ENCODE results near the gene PHKA1.
"Not testable (repeated sequence)": the region's sequence is repeated elsewhere in the genome, so short reads cannot be mapped to it uniquely, and the experiment has no call there.

Gene PHKA1

DNA sequence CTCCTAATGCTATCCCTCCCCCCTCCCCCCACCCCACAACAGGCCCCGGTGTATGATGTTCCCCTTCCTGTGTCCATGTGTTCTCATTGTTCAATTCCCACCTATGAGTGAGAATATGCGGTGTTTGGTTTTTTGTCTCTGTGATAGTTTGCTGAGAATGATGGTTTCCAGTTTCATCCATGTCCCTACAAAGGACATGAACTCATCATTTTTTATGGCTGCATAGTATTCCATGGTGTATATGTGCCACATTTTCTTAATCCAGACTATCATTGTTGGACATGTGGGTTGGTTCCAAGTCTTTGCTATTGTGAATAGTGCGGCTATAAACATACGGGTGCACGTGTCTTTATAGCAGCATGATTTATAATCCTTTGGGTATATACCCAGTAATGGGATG is 44.6 kb downstream of the PHKA1 start:
- not testable (repeated sequence) for DNase-seq

DNA sequence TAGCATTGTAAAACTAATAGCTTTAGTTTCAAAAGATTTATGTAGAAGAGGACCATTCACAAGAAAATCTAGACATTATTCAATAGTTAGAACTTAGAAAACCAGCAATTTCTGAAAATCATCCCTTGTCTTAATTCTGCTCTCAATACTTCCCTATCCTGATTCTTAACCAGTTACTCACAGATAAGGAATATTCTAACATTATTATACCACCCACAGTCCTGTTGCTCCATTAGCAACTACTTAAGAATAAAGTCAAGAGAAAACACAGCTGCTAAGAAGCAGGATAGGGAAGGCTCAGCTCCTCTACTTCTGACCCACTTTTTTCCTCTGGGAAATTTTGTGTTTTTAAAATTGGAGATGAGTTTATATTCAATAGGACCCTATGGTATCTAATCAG is 47.7 kb downstream of the PHKA1 start:
- no peak for DNase-seq

- no peak for DNase-seq
Observed at GRCh38 chrX:72663737-72664136, 50.4 kb downstream of the PHKA1 start.

DNA sequence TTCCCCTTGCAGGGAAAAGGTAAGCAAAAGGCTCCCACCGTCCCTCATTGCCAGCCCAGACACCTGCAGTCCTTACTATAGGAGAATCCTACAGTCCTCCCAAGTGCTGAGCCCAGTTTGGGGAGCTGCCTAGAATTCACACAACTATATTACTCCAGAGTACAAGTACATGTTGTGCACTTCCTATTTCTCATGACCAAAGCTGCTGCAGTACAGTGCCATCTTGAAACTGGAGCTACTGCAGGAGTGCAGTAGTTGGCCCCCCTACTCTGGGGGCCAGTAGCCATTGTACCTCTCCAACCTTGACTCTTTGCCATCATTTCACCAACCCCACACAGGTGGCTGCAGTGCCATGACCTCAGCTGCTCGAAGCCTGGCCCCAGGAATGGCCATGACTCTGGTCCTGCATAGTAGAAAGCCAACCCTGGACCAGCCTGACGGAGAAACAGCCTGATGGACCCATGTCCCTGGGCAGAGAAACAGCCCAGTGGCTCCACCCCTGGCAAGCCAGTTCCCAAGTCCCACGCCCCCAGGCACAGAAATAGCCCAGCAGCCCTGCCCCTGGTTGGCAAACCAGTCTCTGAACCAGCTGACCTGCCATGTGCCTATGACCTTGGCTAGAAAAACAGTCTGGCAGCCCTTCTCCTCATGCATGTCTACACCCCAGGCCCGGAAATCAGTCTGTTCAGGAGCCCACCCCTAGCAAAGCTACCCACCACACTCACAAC is 51.9 kb downstream of the PHKA1 start:
- no peak for DNase-seq

- DNase-seq: no peak
Observed at GRCh38 chrX:72659723-72660122, 54.4 kb downstream of the PHKA1 start.

GRCh38 chrX:72652082-72652481 is 62.0 kb downstream of the PHKA1 start:
- peak in 24 of 58 donors; percentile 0 to 40 (median 2) for DNase-seq

- peak in 2 of 58 donors; percentile 0 to 1 for DNase-seq
Observed at GRCh38 chrX:72644946-72645345, 69.2 kb downstream of the PHKA1 start.

GRCh38 chrX:72641611-72642010 is 72.5 kb downstream of the PHKA1 start:
- DNase-seq: no peak

DNA sequence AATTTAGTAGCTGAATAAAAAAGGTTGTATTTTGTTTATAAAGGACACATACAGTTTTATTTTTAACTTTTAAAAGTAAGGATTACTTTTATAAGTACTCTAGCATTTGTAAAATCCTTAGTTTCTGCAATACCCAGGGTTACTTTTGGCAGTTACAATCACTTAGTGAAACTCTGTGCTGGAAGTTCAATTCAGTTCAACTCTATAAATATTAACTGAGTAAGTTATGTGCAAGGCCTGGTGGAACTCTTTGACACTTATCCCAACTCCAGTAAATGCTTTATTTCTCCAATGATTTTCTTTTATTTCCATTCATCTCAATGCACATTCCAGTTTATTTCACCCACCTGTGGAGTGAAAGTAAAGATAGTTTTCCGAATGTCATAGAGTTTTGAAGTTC is 78.2 kb downstream of the PHKA1 start:
- no peak for DNase-seq

DNA sequence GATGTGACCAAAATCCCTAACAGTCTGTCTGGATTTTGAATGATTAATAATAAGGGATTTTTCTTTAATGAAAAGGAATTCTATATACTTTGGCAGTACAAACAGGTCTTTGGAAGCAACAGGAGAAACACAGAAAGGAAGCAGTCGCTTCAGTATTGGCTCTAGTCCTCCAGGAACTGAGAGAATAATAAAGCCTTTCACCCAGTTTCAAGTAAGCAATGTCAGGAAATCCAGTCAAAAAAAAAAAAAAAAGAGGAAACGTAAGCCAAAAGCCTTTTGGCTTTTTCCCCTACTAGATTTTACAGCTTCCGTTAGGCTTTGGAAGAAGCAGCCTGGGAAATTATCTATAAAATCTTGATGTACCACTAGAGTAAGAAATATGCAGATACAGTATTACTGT is 79.8 kb downstream of the PHKA1 start:
- peak in 1 of 58 donors; percentile 2 for DNase-seq

GRCh38 chrX:72630185-72630584 is 83.9 kb downstream of the PHKA1 start:
- no peak for DNase-seq

DNA sequence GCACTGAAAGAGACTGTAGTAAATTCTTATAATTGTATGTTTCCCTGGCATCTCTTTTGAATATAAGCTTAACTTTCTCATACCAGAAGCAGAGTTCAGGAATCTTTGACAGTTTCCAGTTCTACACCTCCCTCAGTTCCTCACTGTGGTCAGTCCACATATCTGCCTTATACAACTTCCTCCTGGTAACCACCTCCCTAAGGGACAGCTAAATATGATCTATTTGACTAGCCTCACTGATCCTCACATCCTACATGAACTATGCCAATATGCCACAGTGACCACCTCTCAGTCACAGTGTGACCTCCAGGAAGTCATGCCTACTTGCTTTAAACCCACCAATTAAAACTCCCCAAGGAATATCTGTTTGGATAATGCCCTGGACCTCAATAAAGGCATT is 89.9 kb downstream of the PHKA1 start:
- no peak for DNase-seq

GRCh38 chrX:72621625-72622485 is 92.3 kb downstream of the PHKA1 start:
- DNase-seq: no peak

- no peak for DNase-seq
Observed at GRCh38 chrX:72621163-72621562, 92.9 kb downstream of the PHKA1 start.

DNA sequence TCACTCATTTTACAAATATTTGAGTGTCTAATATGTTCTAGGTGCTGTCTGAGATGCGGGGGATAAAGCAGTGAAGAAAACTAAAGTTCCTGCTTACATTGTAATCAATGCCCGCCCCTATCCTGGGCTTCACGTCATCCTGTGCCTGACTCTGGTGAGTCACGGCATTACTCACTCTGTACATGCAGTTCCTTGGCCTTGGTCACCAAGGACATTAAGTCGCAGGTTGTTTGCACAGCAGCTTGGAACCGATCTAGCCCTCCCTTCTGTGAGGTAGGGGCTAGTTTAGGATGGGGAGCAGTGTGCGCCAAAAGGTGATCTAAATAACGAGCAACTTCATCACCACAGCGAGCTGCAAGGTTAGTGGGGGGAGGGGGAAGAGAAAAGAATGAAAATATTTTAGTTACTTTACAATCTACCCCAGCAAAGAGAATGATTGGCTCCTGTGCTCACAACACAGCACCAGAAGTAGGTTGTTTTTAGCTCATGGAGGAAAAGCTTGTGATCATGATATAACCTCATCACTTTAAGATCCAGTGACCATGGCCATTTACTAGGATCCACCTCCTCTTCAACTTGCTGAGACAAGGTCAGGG is 93.5 kb downstream of the PHKA1 start:
- DNase-seq: no peak

- no peak for DNase-seq
Observed at GRCh38 chrX:72609313-72609712, 104.8 kb downstream of the PHKA1 start.

GRCh38 chrX:72604705-72605104 is 109.4 kb downstream of the PHKA1 start:
- DNase-seq: no peak

- DNase-seq: no peak
Observed at GRCh38 chrX:72604112-72604511, 110.0 kb downstream of the PHKA1 start.

GRCh38 chrX:72591038-72591437 is 123.1 kb downstream of the PHKA1 start:
- not testable (repeated sequence) for DNase-seq

DNA sequence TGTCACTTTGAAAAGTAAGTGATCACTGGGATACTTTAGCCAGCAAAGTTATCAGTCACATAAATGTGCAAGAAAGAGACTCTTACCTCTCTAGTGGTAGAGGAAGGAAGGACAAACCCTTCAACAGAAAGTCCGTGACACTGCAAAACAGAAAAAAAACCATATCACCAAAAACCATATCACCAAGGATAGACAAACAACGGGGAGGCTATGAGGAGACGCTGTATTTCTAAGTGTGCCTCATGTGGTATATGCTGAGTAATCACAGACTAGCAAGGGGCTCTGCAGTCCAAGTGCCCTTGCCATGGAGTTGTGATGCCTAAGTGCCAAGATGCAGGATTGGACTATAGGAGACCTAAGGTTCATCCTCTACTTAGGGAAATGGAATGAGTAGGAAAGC is 129.9 kb downstream of the PHKA1 start:
- DNase-seq: no peak

- DNase-seq: no peak
Observed at GRCh38 chrX:72576141-72576894, 137.8 kb downstream of the PHKA1 start.

- DNase-seq: no peak
Observed at GRCh38 chrX:72573158-72573511, 141.0 kb downstream of the PHKA1 start.
